KOPT-K1 (cell line): ENCODE data around the gene CD82.
"Not testable (repeated sequence)": the region's sequence is repeated elsewhere in the genome, so short reads cannot be mapped to it uniquely, and the experiment has no call there.

Source experiments
- H3K27ac ChIP-seq: fragments of 200-600 bp; sonication (generic); 2 replicates; pipeline ENCODE4 v1.5.1; 2016; ENCODE audit warnings: antibody characterized with exemption, mild to moderate bottlenecking, low read depth, low read length; ENCODE audit not compliant: poor library complexity, severe bottlenecking
- H3K36me3 ChIP-seq: fragments of 200-600 bp; sonication (generic); 2 replicates; pipeline ENCODE4 v1.5.1; 2017; ENCODE audit warnings: antibody characterized with exemption, mild to moderate bottlenecking, low read length, moderate library complexity; ENCODE audit not compliant: insufficient read depth
- H3K9me3 ChIP-seq: fragments of 200-600 bp; sonication (generic); 2 replicates; pipeline ENCODE4 v1.5.1; 2017; ENCODE audit warnings: antibody characterized with exemption, low read length, mild to moderate bottlenecking; ENCODE audit not compliant: insufficient read depth, poor library complexity, severe bottlenecking

Gene CD82

GRCh38 chr11:44529895-44530412 lies 35.5 kb upstream of the CD82 start:
- Histone ChIP-seq H3K27ac (no peak overlapping the region), H3K9me3 (no peaks in the 10 kb centered on the region), H3K36me3 (no peaks in the 10 kb centered on the region)

GRCh38 chr11:44530413-44531115 lies 34.9 kb upstream of the CD82 start:
- H3K9me3 ChIP-seq, result no peaks in the 10 kb centered on the region
- no peak overlapping the region for H3K27ac ChIP-seq
- H3K36me3 ChIP-seq, result no peaks in the 10 kb centered on the region

- Histone ChIP-seq H3K9me3 (no peaks in the 10 kb centered on the region), H3K36me3 (no peaks in the 10 kb centered on the region), H3K27ac (no peak overlapping the region)
Observed at GRCh38 chr11:44531116-44531504, 34.4 kb upstream of the CD82 start.

- Histone ChIP-seq H3K36me3 (no peaks in the 10 kb centered on the region), H3K9me3 (no peaks in the 10 kb centered on the region), H3K27ac (no peak overlapping the region)
Observed at GRCh38 chr11:44531636-44532035, 33.8 kb upstream of the CD82 start.

GRCh38 chr11:44532809-44533208 lies 32.7 kb upstream of the CD82 start:
- no peak overlapping the region for H3K27ac ChIP-seq
- H3K9me3 ChIP-seq, result no peaks in the 10 kb centered on the region
- no peaks in the 10 kb centered on the region for H3K36me3 ChIP-seq

GRCh38 chr11:44533921-44534711 lies 31.3 kb upstream of the CD82 start:
- Histone ChIP-seq H3K9me3 (no peaks in the 10 kb centered on the region), H3K27ac (no peak overlapping the region), H3K36me3 (no peaks in the 10 kb centered on the region)

- no peaks in the 10 kb centered on the region for H3K9me3 ChIP-seq
- H3K36me3 ChIP-seq, result no peaks in the 10 kb centered on the region
- H3K27ac ChIP-seq, result no peak overlapping the region
Observed at GRCh38 chr11:44535191-44535980, 30.1 kb upstream of the CD82 start.

- Histone ChIP-seq H3K36me3 (no peaks in the 10 kb centered on the region), H3K27ac (no peak overlapping the region), H3K9me3 (no peaks in the 10 kb centered on the region)
Observed at GRCh38 chr11:44536788-44537516, 28.5 kb upstream of the CD82 start.

GRCh38 chr11:44537679-44538078 lies 27.8 kb upstream of the CD82 start:
- no peaks in the 10 kb centered on the region for H3K36me3 ChIP-seq
- no peaks in the 10 kb centered on the region for H3K9me3 ChIP-seq
- H3K27ac ChIP-seq, result no peak overlapping the region

- Histone ChIP-seq H3K36me3 (no peaks in the 10 kb centered on the region), H3K27ac (no peak overlapping the region), H3K9me3 (no peaks in the 10 kb centered on the region)
Observed at GRCh38 chr11:44538375-44539054, 26.9 kb upstream of the CD82 start.

GRCh38 chr11:44539971-44540370 lies 25.5 kb upstream of the CD82 start:
- Histone ChIP-seq H3K27ac (no peak overlapping the region), H3K9me3 (no peaks in the 10 kb centered on the region), H3K36me3 (no peaks in the 10 kb centered on the region)

- Histone ChIP-seq H3K9me3 (peaks cover under 1% of the 10 kb centered on the region), H3K36me3 (no peaks in the 10 kb centered on the region), H3K27ac (no peak overlapping the region)
Observed at GRCh38 chr11:44540667-44541066, 24.8 kb upstream of the CD82 start.

- no peak overlapping the region for H3K27ac ChIP-seq
- H3K36me3 ChIP-seq, result no peaks in the 10 kb centered on the region
- peaks cover 4% of the 10 kb centered on the region for H3K9me3 ChIP-seq
Observed at GRCh38 chr11:44542372-44542771, 23.1 kb upstream of the CD82 start.

GRCh38 chr11:44546984-44547383 lies 18.5 kb upstream of the CD82 start:
- H3K9me3 ChIP-seq, H3K27ac ChIP-seq, H3K36me3 ChIP-seq: not testable (repeated sequence)
